OCI-LY1 (cell line): Measurements from ENCODE around the gene ULK4.

Experiments used
- H2AFZ ChIP-seq: fragments of 200-600 bp; sonication (generic), shearing (Covaris generic); 2 replicates; pipeline ENCODE4 v1.6.0; 2014; ENCODE audit warnings: antibody characterized with exemption, mild to moderate bottlenecking, low read length
- H3F3A ChIP-seq: fragments of 200-600 bp; sonication (generic), shearing (Covaris generic); 2 replicates; pipeline ENCODE4 v1.6.0; 2014; ENCODE audit warnings: mild to moderate bottlenecking, antibody characterized with exemption, low read length, moderate library complexity; ENCODE audit not compliant: insufficient read depth
- H3K27ac ChIP-seq: fragments of 200-600 bp; sonication (generic); 2 replicates; pipeline ENCODE4 v1.5.1; 2014; ENCODE audit warnings: low read length, mixed run types, mild to moderate bottlenecking, low read depth; ENCODE audit not compliant: poor library complexity, severe bottlenecking
- H3K27me3 ChIP-seq: fragments of 200-600 bp; sonication (generic); 2 replicates; pipeline ENCODE4 v1.6.0; 2014; ENCODE audit warnings: antibody characterized with exemption, mild to moderate bottlenecking, low read length, moderate library complexity; ENCODE audit not compliant: insufficient read depth
- H3K36me3 ChIP-seq: fragments of 200-600 bp; sonication (generic); 2 replicates; pipeline ENCODE4 v1.6.1; 2014; ENCODE audit warnings: mild to moderate bottlenecking, antibody characterized with exemption, low read length, moderate library complexity, mixed read lengths; ENCODE audit not compliant: insufficient read depth
- H3K4me1 ChIP-seq: fragments of 200-600 bp; sonication (generic); 2 replicates; pipeline ENCODE4 v1.5.1; 2014; ENCODE audit warnings: mild to moderate bottlenecking, low read length, moderate library complexity; ENCODE audit not compliant: insufficient read depth, severe bottlenecking
- H3K4me2 ChIP-seq: fragments of 200-600 bp; sonication (generic), shearing (Covaris generic); 2 replicates; pipeline ENCODE4 v1.6.1; 2014; ENCODE audit warnings: low read length
- H3K4me3 ChIP-seq: fragments of 200-600 bp; sonication (generic); 2 replicates; pipeline ENCODE4 v1.5.1; 2014; ENCODE audit warnings: low read length, low read depth, mild to moderate bottlenecking, mixed read lengths; ENCODE audit not compliant: poor library complexity, severe bottlenecking
- H3K79me2 ChIP-seq: fragments of 200-600 bp; shearing (Covaris generic); 2 replicates; pipeline ENCODE4 v1.6.1; 2016; ENCODE audit warnings: mixed run types, low read length, mixed read lengths; ENCODE audit not compliant: insufficient read depth
- H3K9ac ChIP-seq: fragments of 200-600 bp; sonication (generic), shearing (Covaris generic); 2 replicates; pipeline ENCODE4 v1.6.1; 2014; ENCODE audit warnings: mild to moderate bottlenecking, low read length, mixed read lengths
- H3K9me2 ChIP-seq: fragments of 200-600 bp; sonication (generic), shearing (Covaris generic); 2 replicates; pipeline ENCODE4 v1.6.1; 2014; ENCODE audit warnings: low read depth, mild to moderate bottlenecking, low read length, mixed read lengths
- H3K9me3 ChIP-seq: fragments of 200-600 bp; shearing (Covaris generic); 2 replicates; pipeline ENCODE4 v1.6.1; 2014; ENCODE audit warnings: low read length, mixed read lengths
- H4K20me1 ChIP-seq: fragments of 200-600 bp; sonication (generic), shearing (Covaris generic); 2 replicates; pipeline ENCODE4 v1.6.0; 2016; ENCODE audit warnings: mild to moderate bottlenecking, low read length; ENCODE audit not compliant: insufficient read depth
- EZH2 ChIP-seq: fragments of 200-600 bp; sonication (generic), shearing (Covaris generic); IDR thresholded peaks from 2 replicates; pipeline ENCODE4 v1.8.0; 2017; ENCODE audit warnings: borderline replicate concordance, mixed run types, mild to moderate bottlenecking, antibody characterized with exemption, low read length, moderate library complexity, mixed read lengths
- TF ChIP-seq, protein P1 (sequence below): fragments of 200-600 bp; sonication (generic), shearing (Covaris generic); IDR thresholded peaks from 2 replicates; pipeline ENCODE4 v1.5.1; 2017; ENCODE audit warnings: mild to moderate bottlenecking, antibody characterized with exemption, low read length, moderate library complexity, mixed read lengths

The ULK4 gene

DNA sequence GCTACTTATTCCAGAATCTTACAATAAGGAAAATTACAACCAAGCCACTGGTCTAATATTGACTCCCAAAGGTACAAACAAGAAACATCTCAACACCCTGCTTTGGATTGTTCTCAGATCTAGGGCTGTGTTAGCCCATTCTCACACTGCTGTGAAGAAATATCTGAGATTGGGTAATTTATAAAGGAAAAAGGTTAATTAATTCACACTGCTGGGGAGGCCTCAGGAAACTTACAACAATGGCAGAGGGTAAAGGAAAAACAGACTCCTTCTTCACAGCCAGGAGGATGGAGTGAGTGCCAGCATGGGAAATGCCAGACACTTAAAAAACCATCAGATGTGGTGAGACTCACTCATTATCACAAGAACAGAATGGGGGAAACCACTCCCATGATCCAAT is 208.3 kb downstream of the ULK4 start:
- Histone ChIP-seq H3K27me3 (no peaks in the 10 kb centered on the region), H3K9ac (no peak overlapping the region), H3K4me2 (no peak overlapping the region), H3K4me3 (no peak overlapping the region), H3K9me2 (no peaks in the 10 kb centered on the region), H2AFZ (no peak overlapping the region), H3F3A (no peaks in the 10 kb centered on the region), H3K36me3 (no peaks in the 10 kb centered on the region), H3K9me3 (no peaks in the 10 kb centered on the region), H4K20me1 (no peaks in the 10 kb centered on the region), H3K79me2 (no peaks in the 10 kb centered on the region), H3K4me1 (no peaks in the 10 kb centered on the region), H3K27ac (no peak overlapping the region)
- no peak for TF ChIP-seq EZH2
- TF ChIP-seq, protein P1, sequence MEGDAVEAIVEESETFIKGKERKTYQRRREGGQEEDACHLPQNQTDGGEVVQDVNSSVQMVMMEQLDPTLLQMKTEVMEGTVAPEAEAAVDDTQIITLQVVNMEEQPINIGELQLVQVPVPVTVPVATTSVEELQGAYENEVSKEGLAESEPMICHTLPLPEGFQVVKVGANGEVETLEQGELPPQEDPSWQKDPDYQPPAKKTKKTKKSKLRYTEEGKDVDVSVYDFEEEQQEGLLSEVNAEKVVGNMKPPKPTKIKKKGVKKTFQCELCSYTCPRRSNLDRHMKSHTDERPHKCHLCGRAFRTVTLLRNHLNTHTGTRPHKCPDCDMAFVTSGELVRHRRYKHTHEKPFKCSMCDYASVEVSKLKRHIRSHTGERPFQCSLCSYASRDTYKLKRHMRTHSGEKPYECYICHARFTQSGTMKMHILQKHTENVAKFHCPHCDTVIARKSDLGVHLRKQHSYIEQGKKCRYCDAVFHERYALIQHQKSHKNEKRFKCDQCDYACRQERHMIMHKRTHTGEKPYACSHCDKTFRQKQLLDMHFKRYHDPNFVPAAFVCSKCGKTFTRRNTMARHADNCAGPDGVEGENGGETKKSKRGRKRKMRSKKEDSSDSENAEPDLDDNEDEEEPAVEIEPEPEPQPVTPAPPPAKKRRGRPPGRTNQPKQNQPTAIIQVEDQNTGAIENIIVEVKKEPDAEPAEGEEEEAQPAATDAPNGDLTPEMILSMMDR, result no peak

DNA sequence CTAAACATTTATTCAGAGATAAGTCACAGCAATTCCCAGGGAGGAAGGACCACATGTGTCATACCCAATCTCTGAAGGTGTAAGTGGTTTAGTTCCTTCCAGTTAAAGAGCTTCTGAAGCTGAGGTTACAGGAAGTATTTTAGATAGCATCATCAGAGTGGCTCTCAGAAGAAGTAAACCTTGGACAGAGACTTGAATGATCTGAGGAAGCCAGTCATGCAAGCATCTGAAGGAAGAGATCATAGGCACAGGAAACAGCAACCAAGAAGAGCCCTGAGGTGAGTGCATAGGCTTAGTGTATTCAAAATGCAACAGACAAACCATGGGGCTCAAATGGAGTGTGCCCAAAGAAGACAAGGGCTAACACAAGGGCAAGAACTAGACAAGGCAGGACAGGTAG is 210.3 kb downstream of the ULK4 start:
- Histone ChIP-seq H3K9ac (no peak overlapping the region), H3K79me2 (no peaks in the 10 kb centered on the region), H2AFZ (no peak overlapping the region), H4K20me1 (no peaks in the 10 kb centered on the region), H3K27me3 (no peaks in the 10 kb centered on the region), H3K9me3 (no peaks in the 10 kb centered on the region), H3K4me1 (no peaks in the 10 kb centered on the region), H3K4me2 (no peak overlapping the region), H3K36me3 (no peaks in the 10 kb centered on the region), H3F3A (no peaks in the 10 kb centered on the region), H3K27ac (no peak overlapping the region), H3K4me3 (no peak overlapping the region), H3K9me2 (no peaks in the 10 kb centered on the region)
- TF ChIP-seq, protein P1, result no peak
- TF ChIP-seq EZH2, result no peak

DNA sequence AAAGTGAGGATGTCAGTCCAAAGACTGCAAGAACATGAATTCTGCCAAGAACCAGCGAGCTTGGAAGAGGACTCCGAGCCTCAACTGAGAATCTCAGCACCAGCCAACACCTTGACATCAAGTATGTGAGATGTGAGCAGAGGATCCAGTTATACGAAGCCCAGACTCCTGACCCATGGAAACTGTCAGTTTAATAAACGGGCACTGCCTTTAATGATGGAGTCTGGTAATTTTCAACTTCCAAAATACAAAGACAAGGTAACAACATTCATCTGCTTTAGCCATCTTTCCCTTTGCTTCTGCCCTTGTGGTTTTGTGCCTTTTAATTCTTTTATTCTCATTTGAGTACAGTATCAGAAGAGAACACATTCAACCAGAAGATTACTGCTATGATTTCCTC is 211.9 kb downstream of the ULK4 start:
- no peak overlapping the region for H2AFZ ChIP-seq
- H3K4me2 ChIP-seq, result no peak overlapping the region
- no peaks in the 10 kb centered on the region for H3K9me2 ChIP-seq
- no peak for TF ChIP-seq EZH2
- TF ChIP-seq, protein P1, result no peak
- no peaks in the 10 kb centered on the region for H4K20me1 ChIP-seq
- H3K9me3 ChIP-seq, result no peaks in the 10 kb centered on the region
- no peaks in the 10 kb centered on the region for H3K79me2 ChIP-seq
- no peak overlapping the region for H3K27ac ChIP-seq
- no peaks in the 10 kb centered on the region for H3F3A ChIP-seq
- H3K4me1 ChIP-seq, result no peaks in the 10 kb centered on the region
- no peaks in the 10 kb centered on the region for H3K27me3 ChIP-seq
- no peaks in the 10 kb centered on the region for H3K36me3 ChIP-seq
- H3K9ac ChIP-seq, result no peak overlapping the region
- no peak overlapping the region for H3K4me3 ChIP-seq
